NCI-H2107 (cell line): Measurements from ENCODE around the gene ADAMTS7.
"Not testable (repeated sequence)": the region's sequence is repeated elsewhere in the genome, so short reads cannot be mapped to it uniquely, and the experiment has no call there.

Experiments
- DNase-seq: peaks from one replicate; lab custom pipeline; 2025; lab: John Stamatoyannopoulos, UW

ADAMTS7 gene

DNA sequence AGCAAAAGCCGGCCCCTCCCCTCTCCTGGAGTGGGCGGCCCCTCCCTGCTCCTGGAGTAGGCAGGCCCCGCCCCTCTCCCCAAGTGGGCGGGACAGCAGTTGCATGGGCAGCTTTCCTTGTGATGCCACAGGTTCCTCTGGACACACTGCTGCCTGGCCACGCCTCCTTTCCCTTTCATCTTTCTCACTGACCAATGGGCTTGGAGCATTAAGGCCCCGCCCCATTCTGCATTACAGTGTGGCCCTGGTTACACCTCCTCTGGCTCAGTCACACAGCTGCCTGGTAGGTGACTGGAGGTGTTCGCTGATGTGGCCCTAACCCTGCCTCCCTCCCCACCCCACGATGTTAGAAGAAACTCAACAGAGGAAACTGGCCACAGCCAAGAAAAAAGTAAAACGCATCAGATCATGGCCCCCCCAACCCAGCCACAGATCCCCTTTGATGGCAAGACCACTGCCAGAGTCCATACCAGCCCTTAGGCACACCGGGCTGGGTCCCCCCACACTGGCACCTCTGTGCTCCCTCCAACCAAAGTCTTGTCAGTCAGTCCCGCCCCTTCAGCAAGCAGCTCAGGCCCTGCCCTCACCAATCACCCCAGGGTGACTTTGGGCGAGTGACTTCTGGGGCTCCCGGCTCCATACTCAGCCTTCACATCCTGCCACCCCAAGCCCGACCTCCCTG lies 84.3 kb downstream of the ADAMTS7 start:
- DNase-seq, result no peak

GRCh38 chr15:78719819-78720450 lies 91.3 kb downstream of the ADAMTS7 start:
- not testable (repeated sequence) for DNase-seq

GRCh38 chr15:78718837-78719236 lies 92.4 kb downstream of the ADAMTS7 start:
- DNase-seq, result no peak

- no peak for DNase-seq
Observed at GRCh38 chr15:78717956-78718656, 93.2 kb downstream of the ADAMTS7 start.

GRCh38 chr15:78716651-78717050 lies 94.6 kb downstream of the ADAMTS7 start:
- no peak for DNase-seq

DNA sequence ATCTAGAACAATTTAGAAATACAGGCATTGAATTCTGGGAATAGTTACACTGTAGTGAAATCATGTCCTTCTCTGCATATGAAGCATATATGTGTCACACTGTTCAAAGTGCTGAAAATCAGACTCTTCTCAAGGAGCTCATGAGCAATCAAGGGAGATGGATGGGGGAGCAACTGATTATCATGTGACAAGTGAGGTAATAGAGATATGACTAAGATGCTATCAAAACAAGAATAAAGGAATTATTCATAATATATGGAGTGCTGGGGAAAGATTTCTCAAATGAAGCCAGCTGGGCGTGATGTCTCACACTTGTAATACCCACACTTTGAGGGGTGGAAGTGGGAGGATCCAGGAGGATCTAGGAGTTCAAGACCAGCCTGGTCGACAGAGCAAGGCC lies 95.3 kb downstream of the ADAMTS7 start:
- DNase-seq, result no peak

DNA sequence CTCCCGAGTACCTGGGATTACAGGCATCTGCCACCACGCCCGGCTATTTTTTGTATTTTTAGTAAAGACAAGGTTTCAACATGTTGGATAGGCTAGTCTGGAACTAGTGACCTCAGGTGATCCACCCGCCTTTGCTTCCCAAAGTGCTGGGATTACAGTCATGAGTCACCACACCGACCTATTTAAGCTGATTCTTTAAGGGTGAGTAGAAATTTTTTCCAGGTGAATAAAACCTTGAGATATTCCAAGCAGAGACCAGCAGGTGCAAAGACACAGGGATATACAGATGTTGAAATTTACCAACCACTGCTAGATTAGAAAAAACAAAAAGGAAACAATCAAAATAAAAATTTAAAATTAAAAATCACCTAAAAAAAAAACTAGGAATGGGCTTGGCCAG lies 95.8 kb downstream of the ADAMTS7 start:
- no peak for DNase-seq

- DNase-seq, result no peak
Observed at GRCh38 chr15:78714890-78715289, 96.4 kb downstream of the ADAMTS7 start.

- no peak for DNase-seq
Observed at GRCh38 chr15:78712797-78713515, 98.3 kb downstream of the ADAMTS7 start.

- DNase-seq, result no peak
Observed at GRCh38 chr15:78711638-78712037, 99.6 kb downstream of the ADAMTS7 start.

GRCh38 chr15:78709263-78709882 lies 101.9 kb downstream of the ADAMTS7 start:
- DNase-seq, result no peak
